GM19240 (cell line): Measurements from ENCODE around the gene UNC93B1.

Experiments used
- DNase-seq: peaks from one replicate; pipeline ENCODE4 v3.0.0; 2011; ENCODE audit warnings: low spot score; ENCODE audit not compliant: insufficient read length

Gene UNC93B1

DNA sequence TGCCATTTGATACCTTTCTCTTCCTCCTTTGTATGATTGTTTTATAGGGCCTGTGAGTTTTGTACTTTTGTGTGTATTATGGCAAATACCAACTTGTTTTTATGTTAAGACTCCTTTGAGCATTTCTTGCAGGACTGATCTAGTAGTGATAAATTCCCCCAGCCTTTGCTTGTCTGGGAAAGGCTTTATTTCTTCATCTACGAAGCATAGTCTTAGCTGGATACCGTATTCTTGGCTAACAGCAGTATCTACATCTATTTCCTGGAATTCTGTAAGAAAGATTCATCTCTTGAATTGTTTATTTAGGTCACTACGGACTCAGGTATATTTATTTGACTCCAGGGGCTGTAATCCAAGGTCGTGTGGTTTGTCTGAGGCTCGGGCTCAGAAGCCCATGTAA, 20.6 kb upstream of the UNC93B1 start:
- no peak for DNase-seq

DNA sequence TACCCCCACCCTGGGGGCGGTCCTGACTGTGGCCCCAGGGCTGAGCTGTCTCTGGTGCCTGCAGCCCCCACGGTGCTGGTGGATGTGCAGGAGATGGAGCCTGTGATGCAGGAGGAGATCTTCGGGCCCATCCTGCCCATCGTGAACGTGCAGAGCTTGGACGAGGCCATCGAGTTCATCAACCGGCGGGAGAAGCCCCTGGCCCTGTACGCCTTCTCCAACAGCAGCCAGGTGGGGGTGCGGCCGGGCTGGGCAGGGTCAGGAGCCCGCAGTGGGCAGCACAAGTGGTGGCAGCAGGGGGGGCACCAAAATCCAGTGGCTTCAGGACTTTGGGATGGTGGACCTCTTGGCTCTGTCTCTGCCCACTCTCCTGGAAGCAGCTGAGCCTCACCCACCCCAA, 18.6 kb upstream of the UNC93B1 start:
- no peak for DNase-seq

DNA sequence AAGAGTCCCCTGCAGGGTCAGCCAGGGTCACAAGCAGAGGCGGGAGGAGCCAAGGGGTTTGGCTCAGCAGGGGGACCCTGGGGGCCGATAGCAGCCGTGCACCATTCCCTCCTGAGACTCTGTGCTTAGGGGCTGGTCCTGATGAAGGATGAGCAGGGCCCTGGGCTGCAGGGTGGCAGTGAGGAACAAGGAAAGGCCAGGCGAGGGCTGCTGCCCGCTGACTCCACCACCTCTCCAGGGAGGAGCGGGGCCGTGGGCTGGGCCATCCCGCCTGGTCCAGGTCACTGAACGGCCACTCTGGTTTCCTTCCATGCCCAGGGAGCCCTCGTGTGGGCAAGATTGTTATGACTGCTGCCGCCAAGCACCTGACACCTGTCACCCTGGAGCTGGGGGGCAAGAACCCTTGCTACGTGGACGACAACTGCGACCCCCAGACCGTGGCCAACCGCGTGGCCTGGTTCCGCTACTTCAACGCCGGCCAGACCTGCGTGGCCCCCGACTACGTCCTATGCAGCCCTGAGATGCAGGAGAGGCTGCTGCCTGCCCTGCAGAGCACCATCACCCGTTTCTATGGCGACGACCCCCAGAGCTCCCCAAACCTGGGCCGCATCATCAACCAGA, 17.4 kb upstream of the UNC93B1 start:
- DNase-seq: no peak

DNA sequence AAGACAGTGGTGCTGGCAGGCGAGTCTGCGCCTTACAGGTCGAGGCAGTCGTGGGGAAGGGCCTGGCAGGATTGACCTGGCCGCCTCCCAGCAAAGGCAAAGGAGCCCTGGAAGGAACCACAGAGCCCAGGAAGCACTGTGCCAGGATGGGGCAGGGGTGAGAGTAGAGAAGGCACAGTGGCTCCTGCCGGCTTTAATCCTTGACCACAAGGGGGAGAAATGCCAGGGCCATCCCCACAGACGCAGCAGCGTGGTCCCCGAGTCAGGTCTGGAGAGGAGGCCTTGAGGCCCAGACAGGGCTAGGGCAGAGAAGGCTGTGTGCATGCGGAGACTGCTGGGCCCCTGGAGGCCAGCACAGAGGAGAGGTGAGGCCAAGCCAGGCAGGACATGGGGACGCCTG, 16.7 kb upstream of the UNC93B1 start:
- no peak for DNase-seq

DNA sequence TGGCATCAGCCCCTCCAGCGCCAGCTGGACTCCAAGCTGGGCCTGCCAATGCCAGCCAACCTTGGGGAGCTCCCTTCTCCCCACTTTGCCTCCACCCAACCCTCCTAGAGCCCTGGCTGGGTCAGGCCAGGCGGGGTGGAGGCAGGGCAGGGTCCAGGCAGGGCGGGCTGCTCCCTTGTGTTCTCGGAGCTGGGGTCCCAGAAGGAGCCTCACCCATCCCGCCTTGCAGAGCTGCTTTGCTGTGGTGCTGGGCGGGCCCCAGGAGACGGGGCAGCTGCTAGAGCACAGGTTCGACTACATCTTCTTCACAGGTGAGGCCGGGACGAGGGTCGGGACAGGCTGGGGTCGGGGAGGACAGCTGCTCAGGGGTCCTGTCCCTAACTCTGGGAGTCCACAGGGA, 15.6 kb upstream of the UNC93B1 start:
- no peak for DNase-seq

DNA sequence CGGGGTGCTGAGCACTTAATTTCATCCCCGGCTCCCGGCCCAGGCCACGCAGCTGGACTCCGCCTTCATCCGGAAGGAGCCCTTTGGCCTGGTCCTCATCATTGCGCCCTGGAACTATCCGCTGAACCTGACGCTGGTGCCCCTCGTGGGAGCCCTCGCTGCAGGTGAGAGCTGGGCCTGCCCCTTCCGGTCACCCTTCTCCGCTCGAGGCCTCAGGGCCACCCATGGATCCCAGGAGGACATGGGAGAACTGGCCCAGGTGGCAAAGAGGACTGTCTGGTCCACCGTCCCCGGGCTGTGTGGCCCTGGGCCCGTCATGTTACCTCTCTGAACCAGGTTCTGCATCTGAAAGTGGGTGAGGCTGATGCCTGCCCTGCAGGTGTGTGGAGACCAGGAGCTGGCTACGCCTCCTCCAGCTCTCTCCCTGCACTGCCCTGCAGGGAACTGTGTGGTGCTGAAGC, 14.9 kb upstream of the UNC93B1 start:
- DNase-seq: no peak

DNA sequence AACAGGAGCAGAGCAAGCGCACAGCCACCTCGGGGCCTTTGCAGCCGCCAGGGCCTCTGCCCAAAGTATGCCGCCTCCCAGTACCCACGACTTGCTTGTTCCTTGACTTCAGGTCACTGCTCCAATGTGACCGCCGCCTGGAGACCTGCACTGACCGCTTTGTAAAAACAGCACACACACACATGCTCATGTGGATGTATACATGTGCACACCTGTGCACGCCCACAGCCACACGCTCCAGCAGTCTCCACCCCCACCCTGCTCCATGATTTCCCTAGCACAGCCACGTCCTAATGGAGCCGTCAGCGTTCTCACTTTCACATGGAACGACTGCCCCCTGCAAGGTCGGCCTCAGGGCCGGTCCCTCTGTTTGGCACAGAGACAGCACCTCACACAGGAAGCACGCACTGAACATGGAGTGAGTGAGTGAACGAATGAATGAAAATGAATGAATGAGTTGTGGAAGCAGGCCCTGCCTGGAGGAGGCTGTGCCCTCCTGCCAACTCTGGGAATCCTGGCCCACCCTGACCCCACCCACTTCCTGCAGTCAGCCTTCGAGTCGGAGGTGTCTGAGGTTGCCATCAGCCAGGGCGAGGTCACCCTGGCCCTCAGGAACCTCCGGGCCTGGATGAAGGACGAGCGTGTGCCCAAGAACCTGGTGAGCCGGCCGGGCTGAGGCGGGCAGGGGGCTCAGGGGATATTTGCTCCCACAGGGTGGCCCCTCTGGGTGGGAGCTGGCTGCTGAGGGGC, 14.3 kb upstream of the UNC93B1 start:
- no peak for DNase-seq

DNA sequence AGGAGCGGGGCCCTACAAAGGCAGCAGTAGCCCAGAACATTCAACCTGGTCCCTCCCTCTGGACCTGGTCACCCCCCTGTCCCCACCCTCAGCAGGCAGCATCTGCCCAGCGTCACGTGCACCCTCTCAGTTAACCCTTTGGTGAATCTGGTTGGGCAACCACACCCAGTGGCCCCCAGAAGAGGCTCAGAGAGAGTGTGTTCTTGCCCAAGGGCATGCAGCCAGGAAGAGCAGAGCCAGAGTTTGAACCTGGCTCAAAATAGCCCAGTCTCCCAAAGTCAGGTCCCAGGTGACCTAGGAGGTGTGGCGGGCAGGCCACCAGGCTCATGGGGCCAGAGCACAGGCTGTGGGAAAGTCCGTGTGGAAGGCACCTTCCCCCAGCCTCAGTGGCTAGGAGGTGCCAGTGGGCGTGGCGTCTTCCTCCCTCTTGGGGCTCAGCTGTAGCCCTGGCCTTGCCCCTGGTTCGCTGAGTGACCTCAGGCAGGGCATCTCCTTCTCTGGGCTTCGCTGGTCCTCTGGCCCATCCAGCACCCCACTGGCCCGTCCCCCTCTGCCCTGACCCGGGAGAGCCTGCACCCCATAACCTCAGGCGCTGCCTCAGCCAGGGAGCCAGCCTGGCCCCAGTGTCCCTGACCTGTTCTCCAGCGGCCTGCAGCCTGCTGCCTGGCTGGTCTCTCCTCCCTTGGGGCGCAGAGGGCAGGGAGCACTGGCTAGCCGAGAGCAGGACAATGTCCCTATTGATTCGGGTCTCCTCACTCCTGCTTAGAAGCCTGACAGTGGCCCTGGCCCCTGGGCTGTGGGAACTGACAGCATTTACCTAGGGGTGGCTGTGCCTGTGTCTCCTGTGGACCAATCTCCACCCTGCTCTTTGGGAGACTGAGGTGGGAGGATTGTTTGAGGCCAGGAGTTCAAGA, 13.3 kb upstream of the UNC93B1 start:
- DNase-seq: no peak

DNA sequence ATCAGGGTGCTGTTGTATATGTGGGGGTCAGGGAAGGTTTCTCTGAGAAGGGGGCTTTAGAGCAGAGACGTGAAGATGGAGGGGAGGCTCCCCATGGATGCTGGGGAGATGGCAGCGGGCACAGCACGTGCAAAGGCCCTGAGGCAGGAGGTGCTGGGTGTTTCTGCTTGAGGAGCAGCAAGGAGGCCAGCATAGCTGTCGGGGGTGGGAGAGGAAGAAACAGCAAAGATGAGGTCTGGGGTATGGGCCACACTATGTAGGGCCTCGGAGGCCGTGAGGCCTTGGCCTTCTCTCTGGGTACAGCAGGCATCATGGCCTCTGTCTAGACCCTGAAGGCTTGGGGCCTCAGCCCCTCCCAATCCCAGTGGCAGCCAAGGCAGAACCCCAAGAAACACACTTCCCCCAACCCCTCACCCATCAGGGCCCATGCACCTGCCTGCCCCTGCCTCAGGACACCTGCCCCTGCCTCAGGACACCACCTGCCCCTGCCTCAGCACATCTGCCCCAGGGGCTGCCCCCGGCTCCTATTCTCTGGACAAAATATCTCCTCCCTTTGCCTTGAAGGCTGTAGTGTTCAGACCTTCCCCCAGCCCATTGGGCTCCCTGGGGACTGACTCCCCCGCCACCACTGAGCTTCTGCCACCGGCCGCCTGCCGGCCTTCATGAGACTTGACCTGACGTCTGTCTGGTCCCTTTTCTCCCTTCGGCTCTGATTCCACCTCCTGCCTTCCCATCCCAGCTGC, 12.4 kb upstream of the UNC93B1 start:
- DNase-seq: no peak

DNA sequence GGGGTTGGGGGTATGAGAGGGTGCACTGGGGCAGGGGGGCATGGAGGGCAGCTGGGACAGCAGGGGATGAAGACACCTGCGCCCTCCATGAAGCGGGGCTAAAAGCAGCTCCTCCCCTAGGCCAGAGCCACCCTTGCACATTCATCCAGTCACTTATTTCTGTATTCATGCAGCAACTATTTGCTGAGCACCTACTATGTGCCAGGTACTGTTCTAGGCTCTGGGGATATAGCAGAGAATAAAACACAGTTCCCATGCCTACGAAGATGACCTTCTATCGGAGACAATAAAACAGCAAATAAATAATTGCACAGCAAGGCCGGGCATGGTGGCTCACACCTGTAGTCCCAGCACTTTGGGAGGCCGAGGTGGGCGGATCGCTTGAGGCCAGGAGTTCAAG, 11.6 kb upstream of the UNC93B1 start:
- no peak for DNase-seq

DNA sequence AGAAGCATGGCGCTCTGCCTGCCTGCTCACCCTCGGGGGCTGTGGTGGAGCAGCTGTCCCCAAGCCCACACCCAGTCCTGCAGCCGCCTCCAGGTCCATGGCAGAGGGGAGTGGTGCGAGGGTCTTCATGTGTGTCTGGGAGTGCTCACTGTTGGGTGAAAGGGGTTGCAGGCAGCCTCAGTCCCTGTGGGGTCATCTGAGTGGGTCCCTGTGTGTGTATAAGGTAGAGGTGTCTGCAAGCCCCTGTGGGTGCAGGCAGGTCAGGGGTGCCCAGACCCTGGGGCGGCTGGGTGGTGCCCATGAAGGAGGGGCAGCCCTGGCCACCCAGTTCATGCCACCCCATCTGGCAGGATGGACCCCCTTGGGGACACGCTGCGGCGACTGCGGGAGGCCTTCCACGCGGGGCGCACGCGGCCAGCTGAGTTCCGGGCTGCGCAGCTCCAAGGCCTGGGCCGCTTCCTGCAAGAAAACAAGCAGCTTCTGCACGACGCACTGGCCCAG, 11.1 kb upstream of the UNC93B1 start:
- DNase-seq: no peak

DNA sequence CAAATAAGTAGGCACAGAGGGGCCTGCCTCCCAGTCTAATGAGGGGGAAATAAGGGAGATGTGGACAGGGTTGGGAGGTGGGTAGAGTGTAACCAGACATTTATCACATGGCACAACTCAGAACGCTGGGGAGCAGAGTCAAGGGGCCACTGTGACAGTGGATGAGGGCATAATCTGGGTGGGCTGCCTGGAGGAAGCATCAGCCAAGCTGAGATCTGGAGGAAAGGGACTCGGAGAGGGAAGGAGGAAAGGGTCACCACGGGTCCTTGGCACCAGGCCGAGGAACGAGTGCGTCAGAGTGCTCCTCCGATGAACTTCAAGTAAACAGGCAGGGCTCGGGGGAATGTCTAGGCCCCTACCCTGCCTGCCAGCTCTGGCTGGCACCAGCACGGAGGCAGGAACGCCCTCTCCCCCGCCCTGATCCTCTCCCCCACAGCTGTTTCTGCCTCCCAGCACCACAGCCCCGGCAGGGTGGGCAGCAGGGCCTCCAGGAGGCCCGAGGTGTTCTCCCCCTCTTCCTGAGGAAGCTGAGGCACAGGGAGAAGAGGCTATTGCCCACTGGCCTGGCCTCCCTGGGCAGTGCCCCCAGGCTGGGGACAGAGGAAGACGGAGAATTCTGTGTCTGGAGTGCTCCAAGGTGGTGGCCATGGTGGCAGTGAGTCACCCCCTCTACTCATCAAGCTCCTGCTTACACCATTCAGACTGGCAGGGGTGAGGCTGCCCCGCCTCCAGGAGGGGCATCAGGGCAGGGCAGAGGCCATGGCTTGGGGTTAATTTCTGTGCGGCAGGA, 10.5 kb upstream of the UNC93B1 start:
- no peak for DNase-seq

DNA sequence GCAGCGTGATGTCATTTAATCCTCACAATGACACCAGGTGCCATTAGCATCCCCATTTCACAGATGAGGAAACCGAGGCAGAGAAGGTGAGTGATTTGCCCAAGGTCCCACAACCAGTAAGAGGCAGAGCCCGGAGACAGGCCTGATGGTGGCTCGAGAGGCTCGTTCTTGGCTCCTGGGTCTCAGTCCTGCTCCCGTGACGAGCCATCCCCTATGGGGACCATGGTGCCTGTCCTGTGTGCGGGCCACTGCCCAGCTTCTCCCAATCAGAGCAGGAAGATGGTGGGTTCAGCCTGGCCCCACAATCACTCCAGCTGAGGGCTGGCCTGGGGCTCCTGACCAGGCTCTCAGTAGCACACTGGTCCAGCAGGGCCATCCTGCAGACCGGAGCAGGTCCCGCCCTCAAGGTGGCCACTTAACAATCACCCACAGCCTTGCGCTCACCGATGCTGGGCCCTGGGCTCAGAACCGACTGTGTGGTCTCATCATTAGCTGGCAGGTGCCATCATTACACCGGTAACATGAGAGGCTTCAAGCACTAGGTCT, 9.8 kb upstream of the UNC93B1 start:
- DNase-seq: no peak

DNA sequence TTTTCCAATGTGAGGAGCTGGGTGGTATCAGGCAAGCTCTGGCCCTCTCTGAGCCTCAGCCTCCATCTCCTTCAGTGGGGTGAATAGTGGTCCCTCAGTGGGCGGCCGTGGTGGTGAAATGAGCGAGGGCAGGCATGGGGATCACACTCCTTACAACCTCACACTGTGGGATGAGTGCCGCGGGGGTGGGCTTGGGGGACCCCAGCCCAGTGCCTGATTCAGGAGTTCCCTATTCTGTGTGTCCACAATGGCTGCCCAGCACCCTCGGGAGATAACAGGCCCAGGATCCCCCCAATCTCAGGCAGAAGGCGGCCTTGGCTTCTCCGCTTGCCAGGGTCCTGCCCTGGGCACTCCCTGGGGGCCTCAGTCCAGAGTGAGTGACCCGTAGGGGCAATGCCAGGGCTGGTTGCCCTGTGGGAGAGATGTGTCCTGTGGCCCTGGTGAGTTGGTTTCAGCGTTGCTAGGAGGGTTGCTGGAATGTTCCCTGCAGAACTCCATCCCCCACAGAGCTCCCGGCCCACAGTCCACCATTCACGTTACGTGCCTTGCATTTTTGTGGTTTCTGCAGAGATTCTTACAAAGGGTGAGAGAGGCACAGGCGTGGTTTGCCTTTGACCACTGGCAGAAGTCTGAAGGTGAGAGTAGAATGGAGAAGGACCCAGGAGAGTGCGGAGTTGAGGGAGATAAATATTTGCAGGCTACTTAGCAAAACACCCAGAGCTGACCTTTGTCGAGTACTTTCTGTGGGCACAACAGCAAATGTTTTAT, 9.1 kb upstream of the UNC93B1 start:
- DNase-seq: no peak

DNA sequence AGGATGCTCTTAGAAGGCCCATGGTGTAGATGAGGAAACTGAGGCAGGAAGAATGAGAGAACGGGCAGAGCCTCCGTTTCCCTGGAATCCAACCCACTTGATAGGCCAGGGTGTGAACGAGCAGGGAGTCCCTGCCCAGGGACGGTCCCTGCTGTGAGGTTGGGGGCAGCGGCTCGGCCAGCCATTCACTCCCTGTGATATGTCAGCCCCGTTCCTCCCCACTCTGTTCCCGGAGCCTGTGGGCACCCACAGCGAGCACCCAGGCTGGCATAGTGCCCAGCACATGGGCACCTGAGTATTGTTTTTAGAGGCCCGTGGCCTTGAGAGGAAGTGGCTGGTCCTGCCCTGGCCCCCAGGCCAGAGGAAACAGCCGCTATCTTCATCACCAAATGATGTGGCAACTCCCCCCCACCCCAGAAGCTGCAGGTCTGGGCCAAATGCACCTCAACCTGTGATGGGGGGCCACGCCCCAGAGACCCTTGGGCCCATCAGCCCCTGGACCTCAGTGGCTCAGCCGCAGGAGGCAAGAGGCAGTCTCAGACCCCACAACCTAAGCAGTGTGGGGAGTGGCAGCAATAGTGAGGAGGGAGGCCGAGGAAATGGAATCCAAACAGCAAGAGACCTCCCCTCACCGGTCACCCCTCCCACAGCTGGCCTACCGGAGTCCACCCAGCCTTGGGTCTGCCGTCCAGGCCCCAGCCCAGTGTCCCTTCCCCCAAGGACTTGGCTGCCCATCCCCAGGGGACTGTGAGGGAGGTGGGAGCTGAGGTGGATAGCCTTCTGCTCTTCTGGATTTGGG, 8.3 kb upstream of the UNC93B1 start:
- no peak for DNase-seq

DNA sequence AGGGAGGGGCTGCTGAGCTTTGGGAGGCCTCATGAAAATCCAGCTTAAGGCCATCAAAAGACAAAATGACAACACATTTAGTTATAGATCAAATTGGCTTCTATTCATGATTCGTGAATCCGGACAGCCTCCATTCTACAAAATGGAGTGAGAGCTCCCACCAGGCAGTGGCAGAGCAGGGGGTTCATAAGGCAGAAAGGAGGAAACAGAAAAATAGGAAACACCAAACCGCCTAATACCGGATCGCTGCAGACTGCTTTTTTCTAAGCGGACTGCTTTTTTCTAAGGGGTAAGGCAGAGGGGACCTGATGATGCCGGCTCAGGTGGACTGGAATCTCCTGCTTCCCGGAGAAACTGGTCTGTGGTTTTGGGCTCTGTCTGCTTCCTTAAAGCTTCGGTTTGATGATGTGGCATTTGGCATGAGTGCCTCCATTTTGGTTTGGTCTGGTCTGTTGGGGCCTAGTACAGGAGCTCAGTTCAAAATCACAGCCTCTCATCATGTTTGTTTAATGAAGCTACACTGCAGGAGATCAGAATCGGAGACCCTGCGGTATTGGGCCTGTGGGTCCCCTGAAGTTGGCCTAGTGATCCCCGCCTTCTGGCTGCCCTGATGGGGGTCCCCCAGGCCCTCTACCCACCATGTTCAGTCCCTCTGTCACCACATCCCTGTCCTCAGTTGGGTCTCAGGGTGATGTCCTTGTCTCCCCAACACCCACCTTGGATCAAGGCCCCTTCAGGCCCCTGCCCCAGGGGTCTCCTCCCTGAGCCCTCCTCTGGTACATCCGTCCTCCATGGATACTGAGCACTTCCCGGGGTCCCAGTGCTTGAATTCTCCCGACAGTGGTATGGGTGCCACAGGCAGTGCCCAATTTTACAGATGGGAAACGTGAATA, 7.4 kb upstream of the UNC93B1 start:
- no peak for DNase-seq
